B cell (primary cell): ENCODE results near the gene PPP1R11. TPM values are rescaled to one million over a fixed set of nuclear protein-coding genes. Genes with fewer than 3 reads are reported as not detected.
A peak's percentile ranks its signal among the peaks of the same experiment; 100 is the strongest.

Experiments used
- ATAC-seq: fragments of 200-7000 bp; cut with Tn5 transposase; one replicate; pipeline ENCODE4 v1.10.0; 2021; ENCODE audit warnings: low read depth, mild to moderate bottlenecking, moderate number of reproducible peaks, moderate library complexity
- CTCF ChIA-PET: fragments of 350-600 bp; sonication (Branson Sonifier 250); formaldehyde crosslinking; loops from one replicate; lab custom pipeline; 2021; ENCODE audit warnings: antibody characterized with exemption, inconsistent platforms; lab: Charles Lee
- POLR2A ChIA-PET: fragments of 350-600 bp; sonication (Branson Sonifier 250); formaldehyde crosslinking; loops from one replicate; lab custom pipeline; 2021; ENCODE audit warnings: antibody characterized with exemption; lab: Charles Lee
- DNase-seq: peaks from one replicate; pipeline ENCODE4 v3.0.0; 2013
- H2AFZ ChIP-seq: 2 replicates; pipeline ENCODE4 v1.6.1; 2012; ENCODE audit warnings: mild to moderate bottlenecking, low read depth, low read length; ENCODE audit not compliant: insufficient read depth, poor library complexity, severe bottlenecking
- H3K27ac ChIP-seq, 2 donors: 1 replicate in 1 of 2; 2 replicates in 1 of 2; pipeline ENCODE4 v1.5.1; 2012 to 2013; ENCODE audit warnings: low read length in 2 of 2, mild to moderate bottlenecking in 2 of 2, moderate library complexity in 1 of 2
- H3K27me3 ChIP-seq, 4 experiments: fragments of 200-600 bp in 1 of 4; sonication (generic) in 1 of 4; replicated peaks in 1 of 4; 1 replicate in 2 of 4; 2 replicates in 2 of 4; pipeline versions ENCODE4 v1.6.1 to v1.7.0; 2013 to 2016; ENCODE audit warnings: low read length in 3 of 4, mild to moderate bottlenecking in 2 of 4, mixed read lengths in 1 of 4, moderate library complexity in 1 of 4; ENCODE audit not compliant: insufficient read depth in 4 of 4, control insufficient read depth in 3 of 4; ENCODE audit errors: control extremely low read depth in 1 of 4
- H3K36me3 ChIP-seq, 2 experiments: replicated peaks in 1 of 2; 1 replicate in 1 of 2; 2 replicates in 1 of 2; pipeline versions ENCODE4 v1.6.1 to v1.7.1; 2013; ENCODE audit warnings: low read length in 1 of 2; ENCODE audit not compliant: insufficient read depth in 2 of 2, control insufficient read depth in 1 of 2; ENCODE audit errors: control extremely low read depth in 1 of 2, extremely low read depth in 1 of 2
- H3K4me1 ChIP-seq, 2 donors: fragments of 200-600 bp in 1 of 2; sonication (generic) in 1 of 2; 1 replicate in 1 of 2; 2 replicates in 1 of 2; pipeline versions ENCODE4 v1.5.1 to v1.6.1; 2013 to 2017; ENCODE audit warnings: low read length in 2 of 2; ENCODE audit not compliant: control insufficient read depth in 2 of 2, insufficient read depth in 2 of 2
- H3K4me2 ChIP-seq: replicated peaks from 2 replicates; pipeline ENCODE3; 2012; ENCODE audit warnings: mild to moderate bottlenecking, low read depth, low read length; ENCODE audit not compliant: poor library complexity, severe bottlenecking
- H3K4me3 ChIP-seq, 5 experiments: fragments of 200-600 bp in 1 of 5; sonication (generic) in 1 of 5; 1 replicate in 3 of 5; 2 replicates in 2 of 5; pipeline versions ENCODE4 v1.5.1 to v1.7.0; 2011 to 2016; ENCODE audit warnings: low read length in 4 of 5, mild to moderate bottlenecking in 4 of 5, low read depth in 2 of 5, control low read depth in 1 of 5, moderate library complexity in 1 of 5; ENCODE audit not compliant: insufficient read depth in 1 of 5; ENCODE audit errors: control extremely low read depth in 1 of 5, extremely low read depth in 1 of 5
- H3K79me2 ChIP-seq: fragments of 200-600 bp; sonication (generic); one replicate; pipeline ENCODE4 v1.6.0; 2016; ENCODE audit warnings: low read length; ENCODE audit not compliant: control insufficient read depth, insufficient read depth
- H3K9ac ChIP-seq: fragments of 200-600 bp; sonication (generic); 2 replicates; pipeline ENCODE4 v1.6.1; 2017; ENCODE audit warnings: mild to moderate bottlenecking, low read length, moderate library complexity
- H3K9me3 ChIP-seq, 3 donors: one replicate each; pipeline versions ENCODE4 v1.6.1 to v1.7.1; 2013; ENCODE audit warnings: low read length in 2 of 3; ENCODE audit not compliant: control insufficient read depth in 2 of 3, insufficient read depth in 1 of 3; ENCODE audit errors: control extremely low read depth in 1 of 3
- H4K20me1 ChIP-seq: 2 replicates; pipeline ENCODE4 v1.6.0; 2012; ENCODE audit warnings: mild to moderate bottlenecking, low read length; ENCODE audit not compliant: insufficient read depth, control insufficient read depth, poor library complexity, severe bottlenecking
- H3K27ac Mint-ChIP-seq: one replicate; pipeline ENCODE4 v1.8.0; 2021; ENCODE audit warnings: mixed read lengths
- H3K27me3 Mint-ChIP-seq: one replicate; pipeline ENCODE4 v1.8.0; 2021; ENCODE audit warnings: mixed read lengths
- H3K4me1 Mint-ChIP-seq: one replicate; pipeline ENCODE4 v1.8.0; 2021; ENCODE audit warnings: mixed read lengths
- H3K4me3 Mint-ChIP-seq: one replicate; pipeline ENCODE4 v1.8.0; 2021; ENCODE audit warnings: mixed read lengths
- H3K9me3 Mint-ChIP-seq: one replicate; pipeline ENCODE4 v1.8.0; 2022; ENCODE audit warnings: mixed read lengths; ENCODE audit not compliant: insufficient read depth
- EZH2 ChIP-seq: IDR thresholded peaks from 2 replicates; pipeline ENCODE4 v1.6.1; 2012; ENCODE audit warnings: borderline replicate concordance, low read depth, mild to moderate bottlenecking, moderate library complexity, low read length; ENCODE audit not compliant: insufficient read depth, poor library complexity, severe bottlenecking
- WGBS: methylation state at CpG from one replicate; pipeline ENCODE4 v1.1.5; 2013; ENCODE audit warnings: missing lambda C conversion rate; ENCODE audit not compliant: insufficient coverage; 5-methylcytosine and 5-hydroxymethylcytosine counted together
- intact Hi-C: fragments of 100-400 bp; cut with micrococcal nuclease; formaldehyde crosslinking; loops from one replicate; pipeline ENCODE4 v1.10.0; 2022
- polyA plus RNA-seq: library from polyadenylated mRNA; depleted of rRNA; stranded (reverse); fragments of >200 nt; gene quantifications from 2 replicates; pipeline ENCODE4 v1.2.3, GENCODE V29; 2012
- total RNA-seq, 2 donors: library from RNA; stranded (reverse); fragments of 120-200 nt in 1 of 2; gene quantifications; 1 replicate in 1 of 2; 2 replicates in 1 of 2; pipeline versions ENCODE4 v1.2.3 to v1.2.4, GENCODE V29; 2013 to 2022
- TF ChIP-seq, protein P1 (sequence below): fragments of 200-600 bp; IDR thresholded peaks from one replicate; pipeline ENCODE4 v1.8.0; 2022; ENCODE audit warnings: antibody characterized with exemption, mild to moderate bottlenecking

The PPP1R11 gene
- total and polyA plus RNA-seq, 2 donors (not counting 1 experiment from before 2014, with no cell fraction given) = 44.8 to 47.8 TPM

DNA sequence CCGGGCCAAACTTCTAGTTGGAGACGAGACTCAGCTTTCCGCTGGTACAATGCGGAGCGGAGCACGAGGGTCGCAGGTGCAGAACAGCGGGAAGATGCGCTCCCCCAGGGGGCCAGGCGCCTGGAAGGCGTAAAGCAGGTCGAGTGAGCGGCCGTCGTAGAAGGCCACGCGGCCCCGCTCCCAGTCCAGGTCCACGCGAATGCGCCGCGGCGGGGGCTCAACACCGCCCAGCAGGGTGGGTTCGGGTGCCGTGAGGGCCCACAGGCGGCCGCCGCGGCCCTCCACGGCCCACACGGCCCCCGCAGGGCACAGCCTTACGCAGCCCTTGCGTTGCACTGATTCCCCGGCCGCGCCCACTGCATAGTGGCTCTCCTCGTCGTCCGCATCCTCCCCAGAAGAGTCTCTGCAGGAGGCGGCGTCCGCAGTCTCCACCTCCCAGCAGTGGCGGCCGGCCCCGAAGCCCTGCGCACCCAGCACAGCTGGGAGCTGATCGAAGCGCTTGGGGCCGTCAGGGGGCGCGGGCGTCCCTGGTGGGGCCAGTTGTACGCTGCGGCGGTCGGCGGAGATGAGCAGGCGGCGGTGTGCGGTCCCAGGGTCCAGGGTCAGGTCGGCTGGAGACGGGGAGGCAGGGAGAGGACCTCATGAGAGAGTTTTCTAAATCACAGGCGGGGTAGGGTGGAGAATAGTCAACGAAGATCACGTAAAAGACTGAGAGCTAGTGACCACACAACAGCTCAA is 4.3 kb downstream of the PPP1R11 start:
- intact Hi-C loops = no loop called here
- no peak overlapping the region for H3K27ac Mint-ChIP-seq
- Histone ChIP-seq H2AFZ (no peak overlapping the region), H3K79me2 (peaks cover 10% of the 10 kb centered on the region), H3K9me3 (peaks cover 0 to 20% (median 0%) of the 10 kb centered on the region in 3 donors), H3K27ac (no peak overlapping the region), H3K4me3 (no peak overlapping the region), H3K9ac (no peak overlapping the region), H3K4me1 (peaks cover 47 to 48% of the 10 kb centered on the region in 2 donors), H3K4me2 (peak overlapping the region; percentile 43), H3K36me3 (peaks cover 0 to 20% of the 10 kb centered on the region in 2 experiments), H3K27me3 (peaks cover 0 to 64% (median 40%) of the 10 kb centered on the region in 4 experiments), H4K20me1 (peaks cover 27% of the 10 kb centered on the region)
- ChIA-PET POLR2A (interaction anchor here (0.5 to 0.9 kb wide), 2 partner anchors 31 to 136 kb away, joined by 3 to 4 read pairs; no protein-coding TSS in a partner anchor), CTCF (interaction anchor here (1.1 kb wide), 1 partner anchor 31 kb away, joined by 3 read pairs; no protein-coding TSS in a partner anchor)
- DNase-seq (peak; percentile 48), ATAC-seq (no peak)
- peak overlapping the region; percentile 20 for H3K4me3 Mint-ChIP-seq
- WGBS = 35% methylated on average over 62 of the region's 68 CpGs
- peaks cover 52% of the 10 kb centered on the region for H3K4me1 Mint-ChIP-seq
- H3K27me3 Mint-ChIP-seq = peaks cover 55% of the 10 kb centered on the region
- no peaks in the 10 kb centered on the region for H3K9me3 Mint-ChIP-seq
- TF ChIP-seq EZH2 = no peak
- TF ChIP-seq, protein P1, sequence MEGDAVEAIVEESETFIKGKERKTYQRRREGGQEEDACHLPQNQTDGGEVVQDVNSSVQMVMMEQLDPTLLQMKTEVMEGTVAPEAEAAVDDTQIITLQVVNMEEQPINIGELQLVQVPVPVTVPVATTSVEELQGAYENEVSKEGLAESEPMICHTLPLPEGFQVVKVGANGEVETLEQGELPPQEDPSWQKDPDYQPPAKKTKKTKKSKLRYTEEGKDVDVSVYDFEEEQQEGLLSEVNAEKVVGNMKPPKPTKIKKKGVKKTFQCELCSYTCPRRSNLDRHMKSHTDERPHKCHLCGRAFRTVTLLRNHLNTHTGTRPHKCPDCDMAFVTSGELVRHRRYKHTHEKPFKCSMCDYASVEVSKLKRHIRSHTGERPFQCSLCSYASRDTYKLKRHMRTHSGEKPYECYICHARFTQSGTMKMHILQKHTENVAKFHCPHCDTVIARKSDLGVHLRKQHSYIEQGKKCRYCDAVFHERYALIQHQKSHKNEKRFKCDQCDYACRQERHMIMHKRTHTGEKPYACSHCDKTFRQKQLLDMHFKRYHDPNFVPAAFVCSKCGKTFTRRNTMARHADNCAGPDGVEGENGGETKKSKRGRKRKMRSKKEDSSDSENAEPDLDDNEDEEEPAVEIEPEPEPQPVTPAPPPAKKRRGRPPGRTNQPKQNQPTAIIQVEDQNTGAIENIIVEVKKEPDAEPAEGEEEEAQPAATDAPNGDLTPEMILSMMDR = no peak

DNA sequence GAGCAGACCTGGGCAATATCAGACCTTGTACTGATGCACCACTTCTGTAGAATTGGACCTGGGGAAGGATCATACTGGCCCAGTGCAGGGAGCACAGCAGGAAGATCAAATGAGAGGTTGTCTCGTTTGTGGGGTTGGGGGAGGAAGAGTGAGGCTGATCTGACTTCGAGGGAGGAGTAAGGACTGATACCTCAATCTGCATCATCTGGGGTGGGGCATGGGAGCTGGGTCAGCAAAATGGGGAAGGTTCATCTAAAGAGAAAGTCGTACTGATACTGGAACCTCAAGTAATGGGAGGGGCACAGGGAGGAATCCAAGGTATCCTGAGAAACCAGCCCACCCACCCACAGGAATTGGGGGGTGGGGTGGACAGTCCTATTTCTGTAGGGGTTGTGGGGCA is 4.9 kb downstream of the PPP1R11 start:
- H3K36me3 ChIP-seq = peaks cover 0 to 20% of the 10 kb centered on the region in 2 experiments
- H3K4me2 ChIP-seq = peak overlapping the region; percentile 43
- ATAC-seq (no peak), DNase-seq (no peak)
- POLR2A ChIA-PET = no interaction called here
- no peak overlapping the region for H3K9ac ChIP-seq
- H3K9me3 Mint-ChIP-seq = no peaks in the 10 kb centered on the region
- H4K20me1 ChIP-seq = peaks cover 27% of the 10 kb centered on the region
- peaks cover 61% of the 10 kb centered on the region for H3K27me3 Mint-ChIP-seq
- peaks cover 43 to 46% of the 10 kb centered on the region in 2 donors for H3K4me1 ChIP-seq
- H3K4me3 ChIP-seq = no peak overlapping the region
- H3K4me3 Mint-ChIP-seq = peak overlapping the region; percentile 17
- intact Hi-C loops = no loop called here
- H2AFZ ChIP-seq = no peak overlapping the region
- H3K9me3 ChIP-seq = peaks cover 0 to 20% (median 0%) of the 10 kb centered on the region in 3 donors
- peaks cover 47% of the 10 kb centered on the region for H3K4me1 Mint-ChIP-seq
- H3K27ac Mint-ChIP-seq = no peak overlapping the region
- peaks cover 0 to 70% (median 45%) of the 10 kb centered on the region in 4 experiments for H3K27me3 ChIP-seq
- no peak for TF ChIP-seq EZH2
- TF ChIP-seq, protein P1 = no peak
- 46% methylated on average over 2 of the region's 3 CpGs for WGBS
- no peak overlapping the region for H3K27ac ChIP-seq
- CTCF ChIA-PET = no interaction called here
- H3K79me2 ChIP-seq = peaks cover 10% of the 10 kb centered on the region
